PFSK-1 (cell line): ENCODE results near the gene IL4.

Source experiments
- REST ChIP-seq, 2 experiments: IDR thresholded peaks; 2 replicates each; pipeline versions ENCODE4 v1.6.1 to v1.8.0; 2011 to 2012; ENCODE audit warnings: low read depth in 2 of 2, low read length in 2 of 2, control low read depth in 1 of 2, inconsistent platforms in 1 of 2, mild to moderate bottlenecking in 1 of 2, moderate library complexity in 1 of 2; ENCODE audit not compliant: insufficient read depth in 1 of 2
- TAF1 ChIP-seq: IDR thresholded peaks from 2 replicates; pipeline ENCODE4 v1.6.1; 2012; ENCODE audit warnings: low read length, control low read depth, borderline replicate concordance; ENCODE audit not compliant: insufficient read depth

- TF ChIP-seq REST (IDR thresholded peaks at IDR 0.05; ENCODE audit: insufficient read depth in 1 of 2, low read depth in 2 of 2, low read length in 2 of 2) (no peak), TAF1 (no peak)
These were observed 14.9 kb downstream of the IL4 start for GRCh38 chr5:132688536-132689339.
